Stimulated activated CD4-positive, alpha-beta T cell treated with anti-CD3 and anti-CD28 coated beads, Interleukin-15, amount 100 ng/mL, for 48 hours (primary cell): Measurements from ENCODE around the gene PTPRK.

Experiments used
- DNase-seq, 2 donors: peaks; one replicate each; pipeline ENCODE4 v3.0.0-alpha.2; 2020; ENCODE audit warnings: low read depth in 2 of 2

PTPRK gene

GRCh38 chr6:128199461-128199860, 320.9 kb downstream of the PTPRK start:
- no peak for DNase-seq

GRCh38 chr6:128192972-128193371, 327.4 kb downstream of the PTPRK start:
- DNase-seq, result no peak

- no peak for DNase-seq
Measured at GRCh38 chr6:128188678-128189077, 331.7 kb downstream of the PTPRK start.

DNA sequence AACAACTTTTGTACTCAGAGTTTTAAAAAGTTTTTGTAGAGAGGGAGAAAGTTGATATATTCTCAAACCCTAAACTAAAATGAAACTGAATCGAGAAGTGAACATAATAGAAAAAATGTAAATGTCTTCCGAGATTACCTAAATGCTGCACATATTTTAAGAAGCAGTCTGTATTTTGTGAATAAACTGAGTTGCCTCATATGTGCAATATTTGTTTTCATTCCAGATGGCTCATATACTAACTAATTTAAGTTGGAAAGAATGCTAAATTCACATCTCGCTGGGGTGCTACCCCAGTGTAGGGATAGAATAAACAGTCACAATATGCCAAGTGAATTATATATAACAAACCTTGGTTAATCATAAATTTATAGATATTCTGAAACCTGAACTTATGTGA, 333.7 kb downstream of the PTPRK start:
- DNase-seq, result no peak

- DNase-seq, result no peak
Measured at GRCh38 chr6:128179876-128180438, 340.4 kb downstream of the PTPRK start.

DNA sequence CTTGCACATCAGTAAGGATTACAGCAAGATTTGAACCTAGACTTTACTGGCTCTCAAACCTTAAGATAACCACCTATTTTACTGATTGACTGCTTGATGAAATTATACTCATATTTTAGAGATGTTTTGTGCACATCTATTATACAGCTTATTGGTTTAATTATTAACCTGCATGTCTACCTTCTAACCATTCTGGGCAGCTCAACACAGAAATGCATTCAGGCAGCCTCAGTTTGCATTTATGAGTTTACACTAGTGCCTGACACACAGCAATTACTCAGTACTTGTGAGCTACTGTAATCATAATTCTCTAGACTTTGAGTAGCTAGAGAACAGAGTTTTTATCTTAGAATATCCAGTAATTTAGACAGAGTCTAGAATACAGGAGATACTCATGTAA, 345.7 kb downstream of the PTPRK start:
- DNase-seq, result no peak

- no peak for DNase-seq
Measured at GRCh38 chr6:128172752-128173682, 347.4 kb downstream of the PTPRK start.

- no peak for DNase-seq
Measured at GRCh38 chr6:128172081-128172480, 348.3 kb downstream of the PTPRK start.

GRCh38 chr6:128171182-128171581, 349.2 kb downstream of the PTPRK start:
- no peak for DNase-seq

- DNase-seq, result no peak
Measured at GRCh38 chr6:128168244-128168643, 352.2 kb downstream of the PTPRK start.

DNA sequence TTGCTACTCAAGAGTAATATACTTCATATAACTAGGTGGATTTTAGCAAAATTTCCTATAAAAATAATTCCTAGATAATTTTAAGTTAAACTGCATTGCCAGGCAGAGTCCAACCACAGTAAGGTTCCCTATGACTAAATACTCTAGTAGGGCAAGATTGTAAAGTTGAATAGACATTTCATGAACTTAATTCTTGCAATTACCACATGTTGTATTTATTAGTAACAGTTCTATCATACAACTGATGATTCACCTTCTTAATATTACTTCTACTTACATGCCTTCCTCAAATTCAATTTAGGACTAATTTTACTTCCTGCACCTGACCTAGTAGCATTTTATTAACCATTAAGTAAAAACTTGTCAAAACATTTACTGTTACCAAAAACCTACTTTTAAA, 352.8 kb downstream of the PTPRK start:
- no peak for DNase-seq

GRCh38 chr6:128164254-128164653, 356.1 kb downstream of the PTPRK start:
- no peak for DNase-seq

GRCh38 chr6:128162423-128162822, 358.0 kb downstream of the PTPRK start:
- no peak for DNase-seq

GRCh38 chr6:128161839-128162238, 358.6 kb downstream of the PTPRK start:
- DNase-seq, result no peak

- no peak for DNase-seq
Measured at GRCh38 chr6:128161263-128161662, 359.1 kb downstream of the PTPRK start.

DNA sequence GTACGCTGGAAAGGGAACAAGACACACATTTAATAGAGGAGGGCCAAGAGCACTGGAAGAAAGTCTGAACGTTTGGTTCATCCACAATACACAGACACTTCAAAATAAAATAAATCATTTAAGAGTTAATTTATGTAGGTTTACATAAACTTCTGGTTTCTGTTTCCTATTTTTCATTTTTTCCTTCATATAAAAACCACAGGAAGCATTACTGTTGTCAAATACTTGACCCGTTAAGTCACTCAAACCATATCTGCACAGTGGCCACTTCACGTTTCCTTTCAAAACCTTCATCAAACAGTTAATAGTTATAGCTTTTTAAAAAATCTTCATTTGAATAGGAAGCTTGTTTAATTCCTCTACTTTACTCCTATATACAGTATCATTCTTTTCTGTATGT, 361.9 kb downstream of the PTPRK start:
- no peak for DNase-seq

GRCh38 chr6:128156321-128157111, 363.9 kb downstream of the PTPRK start:
- DNase-seq, result no peak

GRCh38 chr6:128155826-128156225, 364.6 kb downstream of the PTPRK start:
- no peak for DNase-seq

DNA sequence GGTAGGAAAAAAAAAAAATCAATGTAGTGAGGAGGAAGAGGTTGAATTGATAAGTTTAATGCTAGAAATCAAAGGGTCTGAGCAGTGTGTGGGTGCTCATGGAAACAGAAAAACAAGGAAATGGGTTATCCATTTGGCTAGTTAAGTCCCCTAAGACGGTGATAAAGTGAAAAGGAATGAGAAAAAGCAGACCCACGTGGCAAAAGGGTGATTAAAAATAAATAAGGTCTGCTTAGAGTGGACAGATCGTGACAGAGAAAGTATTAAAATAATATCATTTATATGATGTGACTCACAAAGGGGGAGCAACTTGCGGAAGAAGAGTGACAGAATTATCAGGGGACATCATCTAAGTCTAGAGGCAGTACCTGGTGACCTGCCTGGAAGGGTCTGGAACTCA, 367.8 kb downstream of the PTPRK start:
- no peak for DNase-seq

DNA sequence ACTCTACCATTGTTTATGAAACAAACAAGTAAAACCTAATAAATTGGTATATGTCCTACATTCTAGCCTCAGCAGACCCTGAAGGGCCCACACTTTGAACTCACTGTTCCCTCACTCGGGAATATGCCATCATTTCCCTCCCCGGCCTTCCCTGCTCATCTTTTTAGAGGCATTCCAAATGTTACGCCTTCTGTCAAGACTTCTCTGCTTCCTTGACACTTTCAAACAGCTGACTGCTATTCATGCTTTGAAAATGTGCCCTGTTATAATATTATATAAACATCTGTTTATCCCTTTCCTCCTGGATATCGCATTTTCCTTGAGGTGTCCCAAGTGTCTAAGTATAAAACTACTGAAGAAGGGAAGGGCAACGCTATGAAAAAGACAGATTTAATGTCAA, 370.0 kb downstream of the PTPRK start:
- no peak for DNase-seq

GRCh38 chr6:128149796-128150195, 370.6 kb downstream of the PTPRK start:
- DNase-seq, result no peak

- no peak for DNase-seq
Measured at GRCh38 chr6:128144320-128144719, 376.1 kb downstream of the PTPRK start.

GRCh38 chr6:128141932-128142331, 378.5 kb downstream of the PTPRK start:
- no peak for DNase-seq
